ENCODE data around the gene TLR8. TPM values are rescaled to one million over a fixed set of nuclear protein-coding genes. Genes with fewer than 3 reads are reported as not detected.
"Not testable (repeated sequence)": the region's sequence is repeated elsewhere in the genome, so short reads cannot be mapped to it uniquely, and the experiment has no call there.

Gene TLR8
- total RNA-seq, 1 experiment from 2014 or later = not detected

GRCh38 chrX:12962041-12962504, 55.7 kb downstream of the TLR8 start:
- no peak for DNase-seq (ENCODE audit: unreplicated experiment)
- Mint-ChIP-seq H3K4me1 (ENCODE audit: insufficient read depth, unreplicated experiment) (peaks cover 13% of the 10 kb centered on the region), H3K4me3 (ENCODE audit: unreplicated experiment) (no peak overlapping the region), H3K27me3 (ENCODE audit: insufficient read depth, unreplicated experiment) (peaks cover 10% of the 10 kb centered on the region), H3K36me3 (ENCODE audit: insufficient read depth, unreplicated experiment) (no peaks in the 10 kb centered on the region), H3K9me3 (ENCODE audit: unreplicated experiment) (no peaks in the 10 kb centered on the region), H3K27ac (ENCODE audit: low read depth, unreplicated experiment) (no peak overlapping the region)
- no peak for TF ChIP-seq CTCF (IDR thresholded peaks at IDR 0.05; ENCODE audit: unreplicated experiment)
- intact Hi-C loops (cut with micrococcal nuclease) = no loop called here
- POLR2A ChIA-PET = no interaction called here
- BruUV-seq (replicated peaks) = no TSS peak
- CTCF ChIA-PET = no interaction called here

DNA sequence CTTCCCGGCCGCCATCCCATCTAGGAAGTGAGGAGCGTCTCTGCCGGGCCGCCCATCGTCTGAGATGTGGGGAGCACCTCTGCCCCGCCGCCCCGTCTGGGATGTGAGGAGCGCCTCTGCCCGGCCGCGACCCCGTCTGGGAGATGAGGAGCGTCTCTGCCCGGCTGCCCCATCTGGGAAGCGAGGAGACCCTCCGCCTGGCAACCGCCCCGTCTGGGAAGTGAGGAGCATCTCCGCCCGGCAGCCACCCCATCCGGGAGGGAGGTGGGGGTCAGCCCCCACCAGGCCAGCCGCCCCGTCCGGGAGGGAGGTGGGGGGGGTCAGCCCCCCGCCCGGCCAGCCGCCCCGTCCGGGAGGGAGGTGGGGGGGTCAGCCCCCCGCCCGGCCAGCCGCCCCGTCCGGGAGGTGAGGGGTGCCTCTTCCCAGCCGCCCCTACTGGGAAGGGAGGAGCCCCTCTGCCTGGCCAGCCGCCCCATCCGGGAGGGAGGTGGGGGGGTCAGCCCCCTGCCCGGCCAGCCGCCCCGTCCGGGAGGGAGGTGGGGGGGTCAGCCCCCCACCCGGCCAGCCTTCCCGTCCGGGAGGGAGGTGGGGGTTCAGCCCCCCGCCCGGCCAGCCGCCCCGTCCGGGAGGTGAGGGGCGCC, 56.9 kb downstream of the TLR8 start:
- POLR2A ChIA-PET; H3K36me3 Mint-ChIP-seq (ENCODE audit: insufficient read depth, unreplicated experiment); H3K9me3 Mint-ChIP-seq (ENCODE audit: unreplicated experiment); H3K27ac Mint-ChIP-seq (ENCODE audit: low read depth, unreplicated experiment); CTCF ChIA-PET; DNase-seq (ENCODE audit: unreplicated experiment); intact Hi-C loops (cut with micrococcal nuclease); H3K27me3 Mint-ChIP-seq (ENCODE audit: insufficient read depth, unreplicated experiment); H3K4me3 Mint-ChIP-seq (ENCODE audit: unreplicated experiment); BruUV-seq (replicated peaks): not testable (repeated sequence)
- H3K4me1 Mint-ChIP-seq (ENCODE audit: insufficient read depth, unreplicated experiment) = peaks cover 13% of the 10 kb centered on the region

DNA sequence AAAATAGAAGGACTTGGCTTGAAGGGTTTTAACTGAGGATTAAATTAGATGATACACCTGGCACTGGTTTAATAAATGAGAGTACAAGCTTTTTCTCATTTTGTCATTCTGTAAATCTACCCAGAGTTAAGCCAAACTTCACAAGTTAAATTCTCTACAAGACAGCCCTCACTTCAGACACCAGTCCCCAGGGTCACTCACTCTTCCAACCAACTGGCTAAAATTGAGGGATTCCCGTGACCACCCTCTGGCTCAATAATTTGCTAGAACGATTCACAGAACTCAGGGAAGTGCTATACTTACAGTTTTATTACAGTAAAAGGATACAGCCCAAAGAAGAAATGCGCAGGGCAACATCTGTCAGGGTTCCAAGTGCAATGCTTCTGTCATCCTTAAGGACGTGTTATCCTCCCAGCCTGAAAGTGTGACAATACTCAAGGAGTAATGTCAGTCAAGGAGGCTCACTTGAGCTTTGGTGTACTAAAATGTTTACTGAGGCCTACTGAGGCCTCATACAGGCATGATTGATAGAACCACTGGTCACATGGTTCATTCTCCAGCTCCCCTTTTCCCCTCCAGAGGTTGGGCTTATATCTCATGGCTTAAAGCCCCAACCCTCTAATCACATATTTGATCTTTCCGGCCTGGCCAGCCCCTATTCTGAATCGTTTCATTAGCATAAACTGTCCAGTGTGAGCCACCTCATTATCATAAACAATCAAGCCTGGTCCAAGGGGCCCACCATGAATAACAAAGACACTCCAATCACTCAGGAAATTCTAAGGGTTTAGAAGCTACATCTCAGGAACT, 58.9 kb downstream of the TLR8 start:
- Mint-ChIP-seq H3K9me3 (ENCODE audit: unreplicated experiment) (no peaks in the 10 kb centered on the region), H3K4me3 (ENCODE audit: unreplicated experiment) (no peak overlapping the region), H3K27me3 (ENCODE audit: insufficient read depth, unreplicated experiment) (no peaks in the 10 kb centered on the region), H3K36me3 (ENCODE audit: insufficient read depth, unreplicated experiment) (no peaks in the 10 kb centered on the region), H3K27ac (ENCODE audit: low read depth, unreplicated experiment) (no peak overlapping the region), H3K4me1 (ENCODE audit: insufficient read depth, unreplicated experiment) (peaks cover 13% of the 10 kb centered on the region)
- DNase-seq (ENCODE audit: unreplicated experiment) = no peak
- no TSS peak for BruUV-seq (replicated peaks)
- no peak for TF ChIP-seq CTCF (IDR thresholded peaks at IDR 0.05; ENCODE audit: unreplicated experiment)
- ChIA-PET CTCF (interaction anchor here (0.6 to 1.1 kb wide), 2 partner anchors 19 to 919 kb away, joined by 4 read pairs; no protein-coding TSS in a partner anchor), POLR2A (interaction anchor here (0.6 kb wide), 1 partner anchor 1586 kb away, joined by 3 read pairs; no protein-coding TSS in a partner anchor)
- intact Hi-C loops (cut with micrococcal nuclease) = no loop called here

DNA sequence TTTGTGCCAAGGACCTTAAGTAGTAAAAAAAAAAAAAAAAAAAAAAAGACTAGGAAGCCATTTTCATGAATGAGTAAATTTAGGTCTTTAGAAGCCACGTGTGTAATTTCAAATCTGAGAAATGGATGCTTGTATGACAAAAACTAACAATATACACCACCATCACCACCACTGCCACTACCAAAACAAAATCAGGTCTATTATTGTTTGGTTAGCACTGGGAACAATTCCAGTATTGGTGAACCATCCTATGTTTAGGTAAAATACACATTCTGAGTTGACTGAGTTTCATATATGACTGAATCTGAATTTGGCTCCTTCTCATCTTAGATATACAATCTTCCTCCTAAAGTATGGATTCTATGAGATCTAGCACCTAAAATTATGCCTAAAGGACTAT, 59.7 kb downstream of the TLR8 start:
- POLR2A ChIA-PET = no interaction called here
- intact Hi-C loops (cut with micrococcal nuclease) = no loop called here
- Mint-ChIP-seq H3K27me3 (ENCODE audit: insufficient read depth, unreplicated experiment) (no peaks in the 10 kb centered on the region), H3K4me3 (ENCODE audit: unreplicated experiment) (no peak overlapping the region), H3K9me3 (ENCODE audit: unreplicated experiment) (no peaks in the 10 kb centered on the region), H3K27ac (ENCODE audit: low read depth, unreplicated experiment) (no peak overlapping the region), H3K36me3 (ENCODE audit: insufficient read depth, unreplicated experiment) (no peaks in the 10 kb centered on the region), H3K4me1 (ENCODE audit: insufficient read depth, unreplicated experiment) (peaks cover 7% of the 10 kb centered on the region)
- no peak for DNase-seq (ENCODE audit: unreplicated experiment)
- BruUV-seq (replicated peaks) = no TSS peak
- CTCF ChIA-PET = interaction anchor here (0.6 kb wide), 1 partner anchor 919 kb away, joined by 4 read pairs; no protein-coding TSS in a partner anchor
- no peak for TF ChIP-seq CTCF (IDR thresholded peaks at IDR 0.05; ENCODE audit: unreplicated experiment)
